HEK293 (cell line): ENCODE measurements around the gene RNF144B.

Experiments
- CTCF ChIA-PET: fragments of 350-600 bp; formaldehyde crosslinking; extraction: SDS; loops from one replicate; lab custom pipeline; 2021; ENCODE audit warnings: antibody characterized with exemption; lab: Yijun Ruan, JAX
- POLR2A ChIA-PET: fragments of 300-600 bp; formaldehyde crosslinking; extraction: SDS; loops from one replicate; lab custom pipeline; 2020; ENCODE audit warnings: antibody characterized with exemption, inconsistent platforms; lab: Yijun Ruan, JAX
- H3K27ac ChIP-seq: fragments of 200-500 bp; sonication (Bioruptor generic); 2 replicates; pipeline ENCODE4 v1.5.1; 2014; ENCODE audit warnings: low read depth, low read length, control low read depth, inconsistent platforms; ENCODE audit errors: extremely low read depth
- H3K36me3 ChIP-seq, 2 experiments: fragments of 200-500 bp in 1 of 2; sonication (Bioruptor generic) in 1 of 2; 1 replicate in 1 of 2; 2 replicates in 1 of 2; pipeline ENCODE4 v1.5.1; 2014 to 2017; ENCODE audit warnings: inconsistent platforms in 2 of 2, low read length in 2 of 2; ENCODE audit not compliant: control insufficient read depth in 2 of 2, insufficient read depth in 1 of 2
- H3K4me1 ChIP-seq: fragments of 200-500 bp; sonication (Bioruptor generic); 2 replicates; pipeline ENCODE4 v1.5.1; 2014; ENCODE audit warnings: mild to moderate bottlenecking, low read length, inconsistent platforms; ENCODE audit not compliant: control insufficient read depth, insufficient read depth
- H3K4me3 ChIP-seq: 2 replicates; pipeline ENCODE4 v1.5.1; 2011; ENCODE audit warnings: low read depth, mild to moderate bottlenecking, control low read depth, low read length, moderate library complexity
- H3K9me3 ChIP-seq: fragments of 200-500 bp; sonication (Bioruptor generic); 2 replicates; pipeline ENCODE4 v1.5.1; 2014; ENCODE audit warnings: low read depth, low read length, inconsistent platforms; ENCODE audit not compliant: control insufficient read depth, insufficient read depth
- BCL11A ChIP-seq: fragments of 450-650 bp; formaldehyde crosslinking; IDR thresholded peaks from 2 replicates; pipeline ENCODE4 v1.5.1; 2016; ENCODE audit warnings: low read depth, missing biosample characterization, missing genetic modification characterization
- ZBTB17 ChIP-seq: fragments of 450-650 bp; formaldehyde crosslinking; IDR thresholded peaks from 2 replicates; pipeline ENCODE4 v1.5.1; 2016; ENCODE audit warnings: missing biosample characterization, missing genetic modification characterization
- ZBTB20 ChIP-seq: fragments of 450-650 bp; formaldehyde crosslinking; IDR thresholded peaks from 2 replicates; pipeline ENCODE4 v1.5.1; 2016; ENCODE audit warnings: missing biosample characterization, missing genetic modification characterization
- ZBTB21 ChIP-seq: fragments of 450-650 bp; formaldehyde crosslinking; IDR thresholded peaks from 2 replicates; pipeline ENCODE4 v1.5.1; 2017; ENCODE audit warnings: missing biosample characterization, missing genetic modification characterization
- ZBTB44 ChIP-seq: fragments of 450-650 bp; IDR thresholded peaks from 2 replicates; pipeline ENCODE4 v1.5.1; 2018; ENCODE audit warnings: missing biosample characterization, mild to moderate bottlenecking, missing genetic modification characterization
- ZEB2 ChIP-seq: fragments of 450-650 bp; formaldehyde crosslinking; IDR thresholded peaks from 2 replicates; pipeline ENCODE4 v1.5.1; 2016; ENCODE audit warnings: missing biosample characterization, missing genetic modification characterization
- ZNF214 ChIP-seq: fragments of 450-650 bp; formaldehyde crosslinking; IDR thresholded peaks from 2 replicates; pipeline ENCODE4 v1.5.1; 2017; ENCODE audit warnings: missing biosample characterization, mild to moderate bottlenecking, missing genetic modification characterization, borderline replicate concordance
- ZNF280D ChIP-seq: fragments of 450-650 bp; formaldehyde crosslinking; IDR thresholded peaks from 2 replicates; pipeline ENCODE4 v1.5.1; 2016; ENCODE audit warnings: missing biosample characterization, missing genetic modification characterization
- ZNF366 ChIP-seq: fragments of 450-650 bp; formaldehyde crosslinking; conservative IDR thresholded peaks from 2 replicates; pipeline ENCODE4 v1.5.1; 2016; ENCODE audit warnings: missing biosample characterization, missing genetic modification characterization
- ZNF488 ChIP-seq: fragments of 450-650 bp; formaldehyde crosslinking; IDR thresholded peaks from 2 replicates; pipeline ENCODE4 v1.5.1; 2016; ENCODE audit warnings: missing biosample characterization, missing genetic modification characterization
- ZNF639 ChIP-seq: fragments of 450-650 bp; formaldehyde crosslinking; IDR thresholded peaks from 2 replicates; pipeline ENCODE4 v1.5.1; 2016; ENCODE audit warnings: missing biosample characterization, missing genetic modification characterization
- ZNF677 ChIP-seq: fragments of 450-650 bp; IDR thresholded peaks from 2 replicates; pipeline ENCODE4 v1.5.0; 2018; ENCODE audit warnings: missing biosample characterization, mild to moderate bottlenecking, missing genetic modification characterization, moderate library complexity
- ZSCAN23 ChIP-seq: fragments of 450-650 bp; formaldehyde crosslinking; IDR thresholded peaks from 2 replicates; pipeline ENCODE4 v1.5.1; 2016; ENCODE audit warnings: missing biosample characterization, missing genetic modification characterization
- TF ChIP-seq, protein P1 (sequence below): fragments of 450-650 bp; formaldehyde crosslinking; IDR thresholded peaks from 2 replicates; pipeline ENCODE4 v1.5.1; 2016; ENCODE audit warnings: missing biosample characterization, missing genetic modification characterization
- TF ChIP-seq, protein P2 (sequence below): fragments of 450-650 bp; formaldehyde crosslinking; IDR thresholded peaks from 2 replicates; pipeline ENCODE4 v1.5.1; 2016; ENCODE audit warnings: missing biosample characterization, missing genetic modification characterization, borderline replicate concordance
- TF ChIP-seq, protein P3 (sequence below): fragments of 450-650 bp; formaldehyde crosslinking; IDR thresholded peaks from 2 replicates; pipeline ENCODE4 v1.5.1; 2016; ENCODE audit warnings: missing biosample characterization, missing genetic modification characterization

Gene RNF144B

GRCh38 chr6:18350712-18351111 is 36.4 kb upstream of the RNF144B start (continued):
- no peak for TF ChIP-seq ZNF280D (tag by site-specific recombination)

DNA sequence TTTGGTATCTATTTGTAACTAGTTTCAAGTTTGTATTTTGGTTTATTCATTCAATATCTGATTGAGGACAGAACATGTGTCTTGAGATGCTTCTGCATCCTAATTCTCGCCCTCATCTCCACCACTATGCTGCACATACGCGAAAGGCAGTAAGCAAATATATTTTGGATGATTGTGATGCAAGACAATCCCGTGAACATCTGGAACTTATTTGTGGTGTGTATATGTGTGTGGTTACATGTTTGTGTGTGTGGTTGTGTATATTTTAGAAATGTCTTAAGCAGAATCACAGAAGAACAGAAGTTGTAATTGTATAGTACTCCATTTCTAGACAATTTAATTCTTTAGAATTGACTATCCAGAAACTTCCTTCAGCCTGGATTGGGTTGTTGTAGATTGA is 35.1 kb upstream of the RNF144B start:
- no peaks in the 10 kb centered on the region for H3K9me3 ChIP-seq
- H3K36me3 ChIP-seq, result no peaks in the 10 kb centered on the region
- TF ChIP-seq BCL11A (tag by site-specific recombination) (no peak), ZBTB21 (tag by site-specific recombination) (no peak), ZNF366 (tag by site-specific recombination) (no peak), ZBTB17 (tag by site-specific recombination) (no peak), ZNF677 (tag by site-specific recombination) (no peak), ZNF488 (no peak), ZBTB20 (tag by site-specific recombination) (no peak), ZEB2 (no peak), ZNF639 (tag by site-specific recombination) (no peak), ZNF214 (no peak), ZSCAN23 (tag by site-specific recombination) (no peak), ZBTB44 (no peak)
- TF ChIP-seq, protein P1, sequence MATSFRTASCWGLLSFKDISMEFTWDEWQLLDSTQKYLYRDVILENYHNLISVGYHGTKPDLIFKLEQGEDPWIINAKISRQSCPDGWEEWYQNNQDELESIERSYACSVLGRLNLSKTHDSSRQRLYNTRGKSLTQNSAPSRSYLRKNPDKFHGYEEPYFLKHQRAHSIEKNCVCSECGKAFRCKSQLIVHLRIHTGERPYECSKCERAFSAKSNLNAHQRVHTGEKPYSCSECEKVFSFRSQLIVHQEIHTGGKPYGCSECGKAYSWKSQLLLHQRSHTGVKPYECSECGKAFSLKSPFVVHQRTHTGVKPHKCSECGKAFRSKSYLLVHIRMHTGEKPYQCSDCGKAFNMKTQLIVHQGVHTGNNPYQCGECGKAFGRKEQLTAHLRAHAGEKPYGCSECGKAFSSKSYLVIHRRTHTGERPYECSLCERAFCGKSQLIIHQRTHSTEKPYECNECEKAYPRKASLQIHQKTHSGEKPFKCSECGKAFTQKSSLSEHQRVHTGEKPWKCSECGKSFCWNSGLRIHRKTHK (tag by site-specific recombination), result no peak
- TF ChIP-seq, protein P2, sequence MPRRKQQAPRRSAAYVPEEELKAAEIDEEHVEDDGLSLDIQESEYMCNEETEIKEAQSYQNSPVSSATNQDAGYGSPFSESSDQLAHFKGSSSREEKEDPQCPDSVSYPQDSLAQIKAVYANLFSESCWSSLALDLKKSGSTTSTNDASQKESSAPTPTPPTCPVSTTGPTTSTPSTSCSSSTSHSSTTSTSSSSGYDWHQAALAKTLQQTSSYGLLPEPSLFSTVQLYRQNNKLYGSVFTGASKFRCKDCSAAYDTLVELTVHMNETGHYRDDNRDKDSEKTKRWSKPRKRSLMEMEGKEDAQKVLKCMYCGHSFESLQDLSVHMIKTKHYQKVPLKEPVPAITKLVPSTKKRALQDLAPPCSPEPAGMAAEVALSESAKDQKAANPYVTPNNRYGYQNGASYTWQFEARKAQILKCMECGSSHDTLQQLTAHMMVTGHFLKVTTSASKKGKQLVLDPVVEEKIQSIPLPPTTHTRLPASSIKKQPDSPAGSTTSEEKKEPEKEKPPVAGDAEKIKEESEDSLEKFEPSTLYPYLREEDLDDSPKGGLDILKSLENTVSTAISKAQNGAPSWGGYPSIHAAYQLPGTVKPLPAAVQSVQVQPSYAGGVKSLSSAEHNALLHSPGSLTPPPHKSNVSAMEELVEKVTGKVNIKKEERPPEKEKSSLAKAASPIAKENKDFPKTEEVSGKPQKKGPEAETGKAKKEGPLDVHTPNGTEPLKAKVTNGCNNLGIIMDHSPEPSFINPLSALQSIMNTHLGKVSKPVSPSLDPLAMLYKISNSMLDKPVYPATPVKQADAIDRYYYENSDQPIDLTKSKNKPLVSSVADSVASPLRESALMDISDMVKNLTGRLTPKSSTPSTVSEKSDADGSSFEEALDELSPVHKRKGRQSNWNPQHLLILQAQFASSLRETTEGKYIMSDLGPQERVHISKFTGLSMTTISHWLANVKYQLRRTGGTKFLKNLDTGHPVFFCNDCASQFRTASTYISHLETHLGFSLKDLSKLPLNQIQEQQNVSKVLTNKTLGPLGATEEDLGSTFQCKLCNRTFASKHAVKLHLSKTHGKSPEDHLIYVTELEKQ, result no peak
- TF ChIP-seq, protein P3, sequence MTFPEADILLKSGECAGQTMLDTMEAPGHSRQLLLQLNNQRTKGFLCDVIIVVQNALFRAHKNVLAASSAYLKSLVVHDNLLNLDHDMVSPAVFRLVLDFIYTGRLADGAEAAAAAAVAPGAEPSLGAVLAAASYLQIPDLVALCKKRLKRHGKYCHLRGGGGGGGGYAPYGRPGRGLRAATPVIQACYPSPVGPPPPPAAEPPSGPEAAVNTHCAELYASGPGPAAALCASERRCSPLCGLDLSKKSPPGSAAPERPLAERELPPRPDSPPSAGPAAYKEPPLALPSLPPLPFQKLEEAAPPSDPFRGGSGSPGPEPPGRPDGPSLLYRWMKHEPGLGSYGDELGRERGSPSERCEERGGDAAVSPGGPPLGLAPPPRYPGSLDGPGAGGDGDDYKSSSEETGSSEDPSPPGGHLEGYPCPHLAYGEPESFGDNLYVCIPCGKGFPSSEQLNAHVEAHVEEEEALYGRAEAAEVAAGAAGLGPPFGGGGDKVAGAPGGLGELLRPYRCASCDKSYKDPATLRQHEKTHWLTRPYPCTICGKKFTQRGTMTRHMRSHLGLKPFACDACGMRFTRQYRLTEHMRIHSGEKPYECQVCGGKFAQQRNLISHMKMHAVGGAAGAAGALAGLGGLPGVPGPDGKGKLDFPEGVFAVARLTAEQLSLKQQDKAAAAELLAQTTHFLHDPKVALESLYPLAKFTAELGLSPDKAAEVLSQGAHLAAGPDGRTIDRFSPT (tag by site-specific recombination), result no peak
- H3K4me1 ChIP-seq, result no peaks in the 10 kb centered on the region
- POLR2A ChIA-PET, result no interaction called here
- CTCF ChIA-PET, result interaction anchor here (1.0 kb wide), 1 partner anchor 28 kb away, joined by 4 read pairs; no protein-coding TSS in a partner anchor
- no peak overlapping the region for H3K4me3 ChIP-seq
- no peak overlapping the region for H3K27ac ChIP-seq
